Measurements from ENCODE around the gene PDZD4. TPM values are rescaled to one million over a fixed set of nuclear protein-coding genes. Genes with fewer than 3 reads are reported as not detected.

The PDZD4 gene
- total and polyA plus RNA-seq, 10 of the 15 experiments (the other 5 are each of a cell fraction or from before 2014, with no cell fraction given) = 0.01 to 0.15 (median 0.04) TPM; not detected in 6

- Histone ChIP-seq H3K4me1 (ENCODE audit: control insufficient read depth, insufficient read depth, low read length) (no peaks in the 10 kb centered on the region), H3K27ac (ENCODE audit: control insufficient read depth, insufficient read depth) (no peak overlapping the region), H2AFZ (ENCODE audit: control insufficient read depth, low read depth, low read length) (no peak overlapping the region), H3K79me2 (ENCODE audit: control insufficient read depth, insufficient read depth, low read length) (no peaks in the 10 kb centered on the region), H4K20me1 (ENCODE audit: control insufficient read depth, insufficient read depth) (no peaks in the 10 kb centered on the region), H3K9me3 (replicated peaks; ENCODE audit: control insufficient read depth, insufficient read depth, low read length) (no peaks in the 10 kb centered on the region), H3K4me3 (no peak overlapping the region), H3K36me3 (ENCODE audit: control insufficient read depth in 2 of 2, insufficient read depth in 2 of 2, low read length in 1 of 2) (no peaks in the 10 kb centered on the region), H3K27me3 (replicated peaks in 1 of 2; ENCODE audit: control insufficient read depth in 2 of 2, insufficient read depth in 2 of 2, low read length in 1 of 2) (no peaks in the 10 kb centered on the region; a peak in 1 of 4 replicates), H3K9ac (ENCODE audit: control insufficient read depth, insufficient read depth, low read length) (no peak overlapping the region), H3K4me2 (ENCODE audit: control insufficient read depth, insufficient read depth) (no peak overlapping the region)
- no TSS peak for BruUV-seq (replicated peaks)
- POLR2A ChIA-PET = no interaction called here
- in situ Hi-C loops (cut with MboI) = no loop called here
- SMC1A ChIA-PET (ENCODE audit: uncharacterized antibody, unreplicated experiment) = no interaction called here
- 39% methylated on average over 29 of the region's 30 CpGs for WGBS (ENCODE audit: insufficient coverage, insufficient replicate concordance, low lambda C conversion rate, missing lambda C conversion rate)
- CTCF ChIA-PET = no interaction called here
- DNase-seq (ENCODE audit: low read depth, low spot score) (no peak), FAIRE-seq (no peak), ATAC-seq (no peak)
- RAD21 ChIA-PET (ENCODE audit: unreplicated experiment) = no interaction called here
- intact Hi-C loops (cut with micrococcal nuclease; ENCODE audit: unreplicated experiment) = no loop called here
- TF ChIP-seq ZNF687 (IDR thresholded peaks at IDR 0.05) (no peak), ZBTB4 (CRISPR knock-in tag; IDR thresholded peaks at IDR 0.05) (no peak), MTA3 (IDR thresholded peaks at IDR 0.05; ENCODE audit: borderline replicate concordance, low read length) (no peak), EGR1 (IDR thresholded peaks at IDR 0.05; ENCODE audit: borderline replicate concordance in 1 of 2, low read depth in 2 of 2, low read length in 2 of 2) (no peak), CTCF (IDR thresholded peaks at IDR 0.05 in 2 of 3, conservative IDR thresholded peaks at IDR 0.05 in 1 of 3; ENCODE audit: control insufficient read depth in 2 of 3, extremely low read depth in 1 of 3, insufficient read depth in 1 of 3, low read depth in 3 of 3, low read length in 3 of 3) (no peak), TBL1XR1 (IDR thresholded peaks at IDR 0.05; ENCODE audit: low read depth, low read length) (no peak)
- TF ChIP-seq, protein P1, sequence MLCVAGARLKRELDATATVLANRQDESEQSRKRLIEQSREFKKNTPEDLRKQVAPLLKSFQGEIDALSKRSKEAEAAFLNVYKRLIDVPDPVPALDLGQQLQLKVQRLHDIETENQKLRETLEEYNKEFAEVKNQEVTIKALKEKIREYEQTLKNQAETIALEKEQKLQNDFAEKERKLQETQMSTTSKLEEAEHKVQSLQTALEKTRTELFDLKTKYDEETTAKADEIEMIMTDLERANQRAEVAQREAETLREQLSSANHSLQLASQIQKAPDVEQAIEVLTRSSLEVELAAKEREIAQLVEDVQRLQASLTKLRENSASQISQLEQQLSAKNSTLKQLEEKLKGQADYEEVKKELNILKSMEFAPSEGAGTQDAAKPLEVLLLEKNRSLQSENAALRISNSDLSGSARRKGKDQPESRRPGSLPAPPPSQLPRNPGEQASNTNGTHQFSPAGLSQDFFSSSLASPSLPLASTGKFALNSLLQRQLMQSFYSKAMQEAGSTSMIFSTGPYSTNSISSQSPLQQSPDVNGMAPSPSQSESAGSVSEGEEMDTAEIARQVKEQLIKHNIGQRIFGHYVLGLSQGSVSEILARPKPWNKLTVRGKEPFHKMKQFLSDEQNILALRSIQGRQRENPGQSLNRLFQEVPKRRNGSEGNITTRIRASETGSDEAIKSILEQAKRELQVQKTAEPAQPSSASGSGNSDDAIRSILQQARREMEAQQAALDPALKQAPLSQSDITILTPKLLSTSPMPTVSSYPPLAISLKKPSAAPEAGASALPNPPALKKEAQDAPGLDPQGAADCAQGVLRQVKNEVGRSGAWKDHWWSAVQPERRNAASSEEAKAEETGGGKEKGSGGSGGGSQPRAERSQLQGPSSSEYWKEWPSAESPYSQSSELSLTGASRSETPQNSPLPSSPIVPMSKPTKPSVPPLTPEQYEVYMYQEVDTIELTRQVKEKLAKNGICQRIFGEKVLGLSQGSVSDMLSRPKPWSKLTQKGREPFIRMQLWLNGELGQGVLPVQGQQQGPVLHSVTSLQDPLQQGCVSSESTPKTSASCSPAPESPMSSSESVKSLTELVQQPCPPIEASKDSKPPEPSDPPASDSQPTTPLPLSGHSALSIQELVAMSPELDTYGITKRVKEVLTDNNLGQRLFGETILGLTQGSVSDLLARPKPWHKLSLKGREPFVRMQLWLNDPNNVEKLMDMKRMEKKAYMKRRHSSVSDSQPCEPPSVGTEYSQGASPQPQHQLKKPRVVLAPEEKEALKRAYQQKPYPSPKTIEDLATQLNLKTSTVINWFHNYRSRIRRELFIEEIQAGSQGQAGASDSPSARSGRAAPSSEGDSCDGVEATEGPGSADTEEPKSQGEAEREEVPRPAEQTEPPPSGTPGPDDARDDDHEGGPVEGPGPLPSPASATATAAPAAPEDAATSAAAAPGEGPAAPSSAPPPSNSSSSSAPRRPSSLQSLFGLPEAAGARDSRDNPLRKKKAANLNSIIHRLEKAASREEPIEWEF (IDR thresholded peaks at IDR 0.05; ENCODE audit: insufficient replicate concordance, low read depth, low read length) = no peak
Observed at GRCh38 chrX:153864561-153865320, 34.4 kb upstream of the PDZD4 start.

Data from GM12878 (cell line).